Smooth muscle cell (in vitro differentiated cells): ENCODE data around the gene NDP. TPM values are rescaled to one million over a fixed set of nuclear protein-coding genes. Genes with fewer than 3 reads are reported as not detected.

Experiments used
- DNase-seq: peaks from one replicate; lab custom pipeline; 2025; ENCODE audit not compliant: unreplicated experiment; lab: John Stamatoyannopoulos, UW
- H2AFZ ChIP-seq: fragments of 200-600 bp; sonication (generic); 2 replicates; pipeline ENCODE4 v1.6.0; 2016; ENCODE audit warnings: antibody characterized with exemption, low read depth, mild to moderate bottlenecking
- H3F3A ChIP-seq: fragments of 200-600 bp; sonication (generic); 2 replicates; pipeline ENCODE4 v1.6.0; 2017; ENCODE audit warnings: antibody characterized with exemption, low read depth
- H3K27ac ChIP-seq: fragments of 200-600 bp; sonication (generic); 2 replicates; pipeline ENCODE4 v1.5.1; 2016; ENCODE audit warnings: low read depth, mild to moderate bottlenecking
- H3K27me3 ChIP-seq: fragments of 200-600 bp; sonication (generic); 2 replicates; pipeline ENCODE4 v1.6.1; 2016; ENCODE audit warnings: low read depth, mild to moderate bottlenecking
- H3K36me3 ChIP-seq: fragments of 200-600 bp; sonication (generic); 2 replicates; pipeline ENCODE4 v1.5.1; 2016; ENCODE audit warnings: low read depth
- H3K4me1 ChIP-seq: fragments of 200-600 bp; sonication (generic); 2 replicates; pipeline ENCODE4 v1.5.1; 2016; ENCODE audit warnings: low read depth
- H3K4me2 ChIP-seq: fragments of 200-600 bp; sonication (generic); 2 replicates; pipeline ENCODE4 v1.6.0; 2016; ENCODE audit warnings: mild to moderate bottlenecking
- H3K4me3 ChIP-seq: fragments of 200-600 bp; sonication (generic); 2 replicates; pipeline ENCODE4 v1.5.1; 2016; ENCODE audit warnings: mild to moderate bottlenecking
- H3K79me2 ChIP-seq: fragments of 200-600 bp; sonication (generic); 2 replicates; pipeline ENCODE4 v1.6.0; 2016; ENCODE audit warnings: low read depth, mild to moderate bottlenecking
- H3K9ac ChIP-seq: fragments of 200-600 bp; sonication (generic); 2 replicates; pipeline ENCODE4 v1.6.0; 2016; ENCODE audit warnings: low read depth
- H3K9me3 ChIP-seq: fragments of 200-600 bp; sonication (generic); replicated peaks from 2 replicates; pipeline ENCODE4 v1.5.1; 2016; ENCODE audit warnings: low read depth
- H4K20me1 ChIP-seq: fragments of 200-600 bp; sonication (generic); 2 replicates; pipeline ENCODE4 v1.6.0; 2016; ENCODE audit warnings: low read depth
- WGBS: methylation state at CpG from one replicate; pipeline ENCODE4 v1.1.7; 2016; ENCODE audit warnings: low lambda C conversion rate; 5-methylcytosine and 5-hydroxymethylcytosine counted together
- polyA plus RNA-seq: library from polyadenylated mRNA; unstranded; fragments of >200 nt; fragmentation: Nextera tagmentation; extraction: Ambion mirVana; gene quantifications from 2 replicates; pipeline ENCODE4 v1.2.1, GENCODE V29; 2016
- total RNA-seq: library from RNA; depleted of rRNA; stranded (reverse); fragments of >200 nt; gene quantifications from 2 replicates; pipeline ENCODE4 v1.2.3, GENCODE V29; 2014
- TF ChIP-seq, protein P1 (sequence below): fragments of 200-600 bp; sonication (generic); IDR thresholded peaks from 2 replicates; pipeline ENCODE4 v1.5.1; 2017; ENCODE audit warnings: borderline replicate concordance, mild to moderate bottlenecking, antibody characterized with exemption; ENCODE audit not compliant: insufficient read depth, poor library complexity, severe bottlenecking

Gene NDP
- total and polyA plus RNA-seq, 2 experiments from 2014 or later = 0.88 to 1.5 TPM

DNA sequence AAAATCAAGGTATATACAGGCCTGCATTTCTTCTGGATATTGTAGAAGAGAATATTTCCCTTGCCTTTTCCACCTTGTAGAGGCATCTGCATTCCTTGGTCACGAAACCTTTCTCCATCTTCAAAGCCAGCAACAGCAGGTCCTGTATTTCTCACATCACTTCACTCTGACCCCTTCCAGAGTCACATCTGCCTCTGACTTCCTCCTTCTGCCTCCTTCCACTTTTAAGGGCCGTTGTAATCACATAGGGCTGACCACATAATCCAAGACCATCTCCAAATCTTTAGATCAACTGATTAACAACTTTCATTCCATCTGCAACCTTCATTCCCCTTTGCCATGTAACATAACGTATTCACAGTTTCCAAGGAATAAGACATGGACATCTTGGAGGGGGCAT lies 38.3 kb upstream of the NDP start:
- TF ChIP-seq, protein P1, sequence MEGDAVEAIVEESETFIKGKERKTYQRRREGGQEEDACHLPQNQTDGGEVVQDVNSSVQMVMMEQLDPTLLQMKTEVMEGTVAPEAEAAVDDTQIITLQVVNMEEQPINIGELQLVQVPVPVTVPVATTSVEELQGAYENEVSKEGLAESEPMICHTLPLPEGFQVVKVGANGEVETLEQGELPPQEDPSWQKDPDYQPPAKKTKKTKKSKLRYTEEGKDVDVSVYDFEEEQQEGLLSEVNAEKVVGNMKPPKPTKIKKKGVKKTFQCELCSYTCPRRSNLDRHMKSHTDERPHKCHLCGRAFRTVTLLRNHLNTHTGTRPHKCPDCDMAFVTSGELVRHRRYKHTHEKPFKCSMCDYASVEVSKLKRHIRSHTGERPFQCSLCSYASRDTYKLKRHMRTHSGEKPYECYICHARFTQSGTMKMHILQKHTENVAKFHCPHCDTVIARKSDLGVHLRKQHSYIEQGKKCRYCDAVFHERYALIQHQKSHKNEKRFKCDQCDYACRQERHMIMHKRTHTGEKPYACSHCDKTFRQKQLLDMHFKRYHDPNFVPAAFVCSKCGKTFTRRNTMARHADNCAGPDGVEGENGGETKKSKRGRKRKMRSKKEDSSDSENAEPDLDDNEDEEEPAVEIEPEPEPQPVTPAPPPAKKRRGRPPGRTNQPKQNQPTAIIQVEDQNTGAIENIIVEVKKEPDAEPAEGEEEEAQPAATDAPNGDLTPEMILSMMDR = no peak
- Histone ChIP-seq H3K4me3 (no peak overlapping the region), H3K9me3 (no peaks in the 10 kb centered on the region), H3K4me2 (no peak overlapping the region), H3K79me2 (no peaks in the 10 kb centered on the region), H2AFZ (no peak overlapping the region), H3K36me3 (no peaks in the 10 kb centered on the region), H3K4me1 (no peaks in the 10 kb centered on the region), H3K9ac (no peak overlapping the region), H3F3A (no peaks in the 10 kb centered on the region), H4K20me1 (no peaks in the 10 kb centered on the region), H3K27me3 (no peaks in the 10 kb centered on the region), H3K27ac (no peak overlapping the region)
- WGBS = 61% methylated on average over 3 of the region's 3 CpGs
- no peak for DNase-seq

DNA sequence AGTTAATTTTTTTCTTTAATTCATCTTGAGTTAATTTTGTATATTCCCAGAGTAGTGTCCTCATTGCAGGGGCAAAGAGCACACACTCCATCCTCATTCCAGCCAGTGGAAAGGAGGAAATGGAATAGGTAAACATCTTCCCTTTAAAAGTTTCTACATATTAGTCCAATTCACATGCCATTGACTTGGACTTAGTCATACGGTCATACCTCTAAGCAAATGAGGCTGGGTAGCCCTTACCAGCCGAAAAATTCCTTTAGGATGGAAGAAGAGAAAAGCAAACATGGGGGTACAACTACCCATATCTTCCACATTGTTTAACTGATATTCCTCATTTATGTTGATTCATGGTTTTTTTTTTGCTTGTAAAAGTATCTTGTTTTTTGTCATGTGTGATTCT lies 37.4 kb upstream of the NDP start:
- Histone ChIP-seq H3K79me2 (no peaks in the 10 kb centered on the region), H4K20me1 (no peaks in the 10 kb centered on the region), H3K36me3 (no peaks in the 10 kb centered on the region), H3K4me3 (no peak overlapping the region), H3F3A (no peaks in the 10 kb centered on the region), H3K9me3 (no peaks in the 10 kb centered on the region), H3K27me3 (no peaks in the 10 kb centered on the region), H3K27ac (no peak overlapping the region), H3K4me1 (no peaks in the 10 kb centered on the region), H2AFZ (no peak overlapping the region), H3K9ac (no peak overlapping the region), H3K4me2 (no peak overlapping the region)
- DNase-seq = no peak
- WGBS = 89% methylated on average over 2 of the region's 2 CpGs
- TF ChIP-seq, protein P1 = no peak

DNA sequence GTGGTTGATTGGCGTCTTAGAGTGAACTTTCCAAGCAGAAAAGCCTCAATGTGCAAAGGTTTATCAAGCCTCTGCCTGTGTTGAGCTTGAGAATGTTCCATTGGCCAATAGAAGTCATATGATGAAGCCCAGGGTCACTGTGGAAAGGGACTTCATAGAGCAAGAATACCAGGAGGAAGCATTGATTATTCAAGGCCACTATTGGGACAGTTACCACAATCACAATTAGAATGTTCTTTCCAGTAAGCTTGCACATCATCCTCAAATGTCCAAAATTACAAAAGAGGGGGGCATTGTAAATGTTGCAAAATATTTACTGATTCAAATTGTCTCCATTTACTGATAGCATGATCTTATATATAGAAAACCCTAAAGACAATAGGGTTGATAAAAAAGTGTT lies 32.9 kb upstream of the NDP start:
- TF ChIP-seq, protein P1 = no peak
- WGBS = 67% methylated on average over 1 of the region's 1 CpG
- Histone ChIP-seq H3K27me3 (no peaks in the 10 kb centered on the region), H3K79me2 (no peaks in the 10 kb centered on the region), H4K20me1 (no peaks in the 10 kb centered on the region), H3K4me1 (no peaks in the 10 kb centered on the region), H3K4me3 (no peak overlapping the region), H3F3A (no peaks in the 10 kb centered on the region), H3K36me3 (no peaks in the 10 kb centered on the region), H3K27ac (no peak overlapping the region), H3K4me2 (no peak overlapping the region), H3K9me3 (no peaks in the 10 kb centered on the region), H2AFZ (no peak overlapping the region), H3K9ac (no peak overlapping the region)
- DNase-seq = no peak

DNA sequence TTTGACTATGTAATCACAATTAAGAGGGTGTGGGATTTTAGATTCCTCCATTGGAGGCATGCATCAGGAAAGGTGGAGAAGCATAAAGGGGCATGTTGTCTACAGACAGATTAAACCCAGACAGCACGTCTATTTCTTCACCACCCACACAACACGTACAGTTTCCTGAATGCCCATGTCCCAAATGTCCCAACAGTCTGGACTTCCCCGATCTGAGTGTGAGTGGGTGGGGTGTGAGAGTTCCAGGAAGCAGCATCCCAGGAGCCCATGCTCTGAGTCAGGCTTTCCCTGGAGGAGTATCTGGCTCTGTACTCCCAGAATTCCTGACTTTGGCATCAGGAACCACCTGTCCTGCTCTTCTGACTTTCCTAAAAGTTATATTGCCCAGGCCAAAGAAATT lies 30.8 kb upstream of the NDP start:
- H3K4me2 ChIP-seq = no peak overlapping the region
- H3K79me2 ChIP-seq = no peaks in the 10 kb centered on the region
- no peak overlapping the region for H3K9ac ChIP-seq
- H3K9me3 ChIP-seq = no peaks in the 10 kb centered on the region
- no peaks in the 10 kb centered on the region for H3K4me1 ChIP-seq
- WGBS = 34% methylated on average over 3 of the region's 3 CpGs
- no peak overlapping the region for H2AFZ ChIP-seq
- TF ChIP-seq, protein P1 = no peak
- no peaks in the 10 kb centered on the region for H3K27me3 ChIP-seq
- no peaks in the 10 kb centered on the region for H3F3A ChIP-seq
- no peak overlapping the region for H3K4me3 ChIP-seq
- peak overlapping the region; percentile 59 for H3K27ac ChIP-seq
- no peak for DNase-seq
- H4K20me1 ChIP-seq = no peaks in the 10 kb centered on the region
- no peaks in the 10 kb centered on the region for H3K36me3 ChIP-seq
